Activated CD4-positive, alpha-beta T cell treated with anti-CD3 and anti-CD28 coated beads, Interleukin-2, amount 10 ng/mL, durations not matched to agents 24 days and 14 days (primary cell): ENCODE measurements around the gene PTPRN2. TPM values are rescaled to one million over a fixed set of nuclear protein-coding genes. Genes with fewer than 3 reads are reported as not detected.

Experiments
- DNase-seq: peaks from one replicate; pipeline ENCODE4 v3.0.0; 2022
- H3K27ac Mint-ChIP-seq: one replicate; pipeline ENCODE4 v1.8.0; 2022; ENCODE audit warnings: mild to moderate bottlenecking, mixed read lengths
- H3K27me3 Mint-ChIP-seq: one replicate; pipeline ENCODE4 v1.8.0; 2022; ENCODE audit warnings: mixed read lengths
- H3K36me3 Mint-ChIP-seq: one replicate; pipeline ENCODE4 v1.8.0; 2022; ENCODE audit warnings: low read depth, mild to moderate bottlenecking, mixed read lengths
- H3K4me1 Mint-ChIP-seq: one replicate; pipeline ENCODE4 v1.8.0; 2021; ENCODE audit warnings: mixed read lengths
- H3K4me3 Mint-ChIP-seq: one replicate; pipeline ENCODE4 v1.8.0; 2022; ENCODE audit warnings: mild to moderate bottlenecking, moderate library complexity, mixed read lengths
- H3K9me3 Mint-ChIP-seq: one replicate; pipeline ENCODE4 v1.8.0; 2021; ENCODE audit warnings: mixed read lengths
- intact Hi-C: fragments of 100-400 bp; cut with micrococcal nuclease; formaldehyde crosslinking; loops from one replicate; pipeline ENCODE4 v1.15.1; 2023
- total RNA-seq: library from RNA; stranded (reverse); gene quantifications from 2 replicates; pipeline ENCODE4 v1.2.3, GENCODE V29; 2022

PTPRN2 gene
- total RNA-seq, 1 donor from 2014 or later = 0.33 TPM

DNA sequence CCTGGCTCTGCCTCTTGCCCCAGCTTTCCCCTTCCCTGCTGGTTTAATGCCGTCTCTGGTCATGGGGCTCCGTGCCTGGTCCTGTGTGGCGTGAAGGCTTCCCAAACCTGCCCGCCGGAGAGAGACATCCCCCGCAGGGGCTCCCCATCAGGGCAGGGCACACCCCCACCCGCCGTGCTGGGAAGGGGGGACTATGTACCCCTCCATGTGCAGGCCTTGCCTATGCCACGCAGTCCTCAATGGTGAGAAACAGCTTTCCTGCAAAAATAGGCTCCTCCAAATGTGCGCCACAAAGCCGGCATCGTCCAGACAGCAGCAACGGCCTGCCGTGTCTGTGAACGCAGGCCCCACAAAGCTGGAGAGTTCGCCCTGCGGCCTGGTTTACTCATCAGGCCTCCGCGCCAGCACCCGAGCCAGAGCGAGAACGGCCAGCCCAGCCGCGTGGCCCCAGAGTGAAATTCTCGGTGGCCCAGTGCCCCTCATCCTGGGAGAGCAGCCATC lies 937.4 kb downstream of the PTPRN2 start:
- no peak for DNase-seq
- Mint-ChIP-seq H3K9me3 (no peaks in the 10 kb centered on the region), H3K36me3 (no peaks in the 10 kb centered on the region), H3K4me3 (no peak overlapping the region), H3K27ac (no peak overlapping the region), H3K4me1 (no peaks in the 10 kb centered on the region), H3K27me3 (no peaks in the 10 kb centered on the region)
- intact Hi-C loops = no loop called here

DNA sequence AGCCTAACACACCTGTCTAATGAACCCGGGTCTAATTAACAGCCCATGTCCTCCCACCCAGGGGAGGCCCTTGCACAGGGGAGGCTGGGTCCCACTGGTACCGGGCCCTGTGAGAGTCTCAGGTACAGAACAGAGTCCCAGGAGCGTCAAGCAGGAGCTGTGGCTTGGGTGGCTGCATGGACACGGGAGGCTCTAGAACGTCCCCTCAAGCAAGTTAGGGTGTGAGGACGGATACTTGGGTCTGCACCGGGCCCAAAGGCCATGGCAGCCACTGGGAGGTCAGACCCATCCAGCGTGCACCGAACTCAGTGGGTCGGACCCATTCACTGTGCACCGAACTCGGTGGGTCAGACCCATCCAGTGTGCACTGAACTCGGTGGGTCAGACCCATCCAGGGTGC lies 941.1 kb downstream of the PTPRN2 start:
- intact Hi-C loops = no loop called here
- Mint-ChIP-seq H3K27me3 (no peaks in the 10 kb centered on the region), H3K36me3 (no peaks in the 10 kb centered on the region), H3K9me3 (no peaks in the 10 kb centered on the region), H3K27ac (no peak overlapping the region), H3K4me3 (no peak overlapping the region), H3K4me1 (no peaks in the 10 kb centered on the region)
- no peak for DNase-seq

DNA sequence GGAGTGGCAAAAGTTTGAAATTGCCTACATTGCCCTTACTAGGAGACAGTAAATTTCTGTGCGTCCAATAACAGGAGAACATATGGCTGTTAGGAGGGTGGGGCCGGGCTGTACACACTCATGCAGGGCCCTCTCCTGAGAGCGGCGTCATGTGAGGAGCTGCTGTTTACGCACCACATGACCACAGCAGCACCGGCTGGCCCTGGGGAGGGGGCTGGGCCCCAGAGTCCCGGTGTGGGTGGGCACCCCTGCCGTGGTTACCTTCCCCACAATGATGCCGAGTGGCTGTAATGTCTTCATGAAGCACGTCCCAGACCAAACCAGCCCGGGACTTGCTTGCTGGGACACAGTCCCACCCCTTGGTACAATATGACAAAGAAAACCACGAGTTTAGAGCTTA lies 942.1 kb downstream of the PTPRN2 start:
- intact Hi-C loops = no loop called here
- H3K4me1 Mint-ChIP-seq = no peaks in the 10 kb centered on the region
- H3K27ac Mint-ChIP-seq = no peak overlapping the region
- DNase-seq = no peak
- H3K4me3 Mint-ChIP-seq = no peak overlapping the region
- no peaks in the 10 kb centered on the region for H3K27me3 Mint-ChIP-seq
- H3K9me3 Mint-ChIP-seq = no peaks in the 10 kb centered on the region
- no peaks in the 10 kb centered on the region for H3K36me3 Mint-ChIP-seq

- Mint-ChIP-seq H3K27ac (no peak overlapping the region), H3K9me3 (peaks cover 3% of the 10 kb centered on the region), H3K4me3 (no peak overlapping the region), H3K27me3 (no peaks in the 10 kb centered on the region), H3K4me1 (no peaks in the 10 kb centered on the region), H3K36me3 (no peaks in the 10 kb centered on the region)
- no peak for DNase-seq
- intact Hi-C loops = no loop called here
Observed at GRCh38 chr7:157644946-157645345, 942.7 kb downstream of the PTPRN2 start.

DNA sequence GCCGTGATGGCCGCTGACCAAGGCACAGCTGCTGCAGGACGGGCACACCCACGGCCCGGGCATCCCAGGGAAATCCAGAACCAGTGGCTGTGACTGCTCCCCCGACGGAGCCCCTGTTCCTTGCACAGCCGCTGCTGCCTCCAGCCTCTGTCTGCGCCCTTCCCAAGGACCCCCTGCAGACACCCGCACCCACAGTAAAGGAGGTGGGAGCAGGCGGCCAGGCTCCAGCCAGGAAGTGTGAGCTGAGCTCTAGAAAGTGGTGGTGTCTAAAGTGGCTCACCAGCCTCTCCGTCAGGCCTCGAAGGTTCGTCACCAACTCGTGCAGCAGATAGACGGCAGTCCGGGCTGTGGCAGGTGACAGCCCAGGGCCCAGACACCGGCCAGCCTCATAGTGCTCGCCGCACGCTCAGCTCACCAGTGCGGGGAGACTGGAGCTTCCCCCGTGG lies 944.1 kb downstream of the PTPRN2 start:
- H3K36me3 Mint-ChIP-seq = no peaks in the 10 kb centered on the region

DNA sequence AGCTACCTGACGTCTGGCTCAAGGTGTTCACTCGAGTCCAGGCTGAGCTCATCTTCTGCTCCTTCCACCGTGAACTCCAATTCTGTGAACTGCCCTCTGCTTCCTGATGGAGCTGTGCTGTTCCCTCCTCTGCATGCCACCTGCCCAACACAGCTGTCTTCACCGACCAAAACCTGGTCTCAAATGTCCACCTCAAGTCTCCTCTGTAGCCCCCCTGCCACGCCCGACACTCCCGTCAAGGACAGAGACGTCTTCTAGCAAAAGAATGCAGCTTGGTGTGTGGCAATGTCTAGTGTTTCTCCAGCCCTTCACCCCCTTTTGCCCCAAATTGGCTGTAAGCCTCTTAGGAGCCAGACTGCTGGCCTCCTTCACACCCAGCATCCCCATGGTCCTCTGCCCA lies 945.8 kb downstream of the PTPRN2 start:
- H3K4me1 Mint-ChIP-seq = no peaks in the 10 kb centered on the region
- H3K4me3 Mint-ChIP-seq = no peak overlapping the region
- H3K27me3 Mint-ChIP-seq = peaks cover 1% of the 10 kb centered on the region
- no peaks in the 10 kb centered on the region for H3K36me3 Mint-ChIP-seq
- peaks cover 6% of the 10 kb centered on the region for H3K9me3 Mint-ChIP-seq
- H3K27ac Mint-ChIP-seq = no peak overlapping the region
- no peak for DNase-seq
- intact Hi-C loops = no loop called here

More for the DNA sequence above, 944.1 kb downstream of the PTPRN2 start:
- intact Hi-C loops = no loop called here
- H3K27me3 Mint-ChIP-seq = no peaks in the 10 kb centered on the region
- no peak overlapping the region for H3K27ac Mint-ChIP-seq
- no peak for DNase-seq
- no peak overlapping the region for H3K4me3 Mint-ChIP-seq
- H3K4me1 Mint-ChIP-seq = no peaks in the 10 kb centered on the region
- H3K9me3 Mint-ChIP-seq = peaks cover 6% of the 10 kb centered on the region

GRCh38 chr7:157640144-157640543 lies 947.5 kb downstream of the PTPRN2 start:
- intact Hi-C loops = no loop called here
- Mint-ChIP-seq H3K27ac (no peak overlapping the region), H3K27me3 (peaks cover 13% of the 10 kb centered on the region), H3K4me1 (no peaks in the 10 kb centered on the region), H3K36me3 (no peaks in the 10 kb centered on the region), H3K4me3 (no peak overlapping the region), H3K9me3 (peaks cover 6% of the 10 kb centered on the region)
- DNase-seq = no peak

- Mint-ChIP-seq H3K36me3 (no peaks in the 10 kb centered on the region), H3K4me3 (no peak overlapping the region), H3K4me1 (no peaks in the 10 kb centered on the region), H3K27me3 (peaks cover 18% of the 10 kb centered on the region), H3K27ac (no peak overlapping the region), H3K9me3 (peaks cover 6% of the 10 kb centered on the region)
- DNase-seq = no peak
- intact Hi-C loops = no loop called here
Observed at GRCh38 chr7:157638563-157638962, 949.1 kb downstream of the PTPRN2 start.

DNA sequence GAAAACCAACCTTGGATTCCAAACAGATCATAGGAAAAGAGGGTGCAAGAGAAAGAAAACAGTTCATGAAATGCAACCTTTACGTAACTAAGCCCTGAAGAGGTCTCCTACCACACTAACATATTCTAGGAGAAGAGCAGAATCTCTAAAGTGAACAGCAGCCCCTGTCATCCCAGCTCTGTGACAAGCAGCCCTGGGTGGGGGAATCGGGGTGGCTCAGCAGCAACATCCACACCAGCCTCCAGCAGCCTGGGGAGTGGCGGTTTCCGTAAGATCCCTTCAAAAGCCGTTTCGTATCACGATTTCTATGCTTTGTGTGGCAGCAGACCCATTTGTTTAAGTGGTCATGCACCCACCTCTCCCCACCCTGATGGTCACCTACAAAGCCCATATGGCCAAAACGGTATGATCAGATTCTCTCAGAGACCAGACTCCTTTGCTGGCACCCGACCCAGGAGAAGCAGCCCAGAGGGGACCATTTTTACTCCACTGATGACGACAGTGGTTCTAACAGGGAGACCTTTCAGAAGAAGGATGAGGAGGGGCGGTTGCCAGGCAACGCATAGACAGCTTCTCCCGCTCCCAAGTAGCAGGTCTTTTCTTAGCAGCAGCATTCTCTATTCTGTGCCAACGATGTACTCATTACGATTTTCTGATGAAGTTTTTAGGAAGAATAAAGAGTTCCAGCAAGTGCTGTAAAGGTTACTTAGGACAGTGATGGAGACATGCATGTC lies 950.2 kb downstream of the PTPRN2 start:
- Mint-ChIP-seq H3K9me3 (peaks cover 6% of the 10 kb centered on the region), H3K4me3 (no peak overlapping the region), H3K27ac (no peak overlapping the region), H3K27me3 (peaks cover 22% of the 10 kb centered on the region), H3K4me1 (no peaks in the 10 kb centered on the region), H3K36me3 (no peaks in the 10 kb centered on the region)
- no peak for DNase-seq
- intact Hi-C loops = no loop called here

DNA sequence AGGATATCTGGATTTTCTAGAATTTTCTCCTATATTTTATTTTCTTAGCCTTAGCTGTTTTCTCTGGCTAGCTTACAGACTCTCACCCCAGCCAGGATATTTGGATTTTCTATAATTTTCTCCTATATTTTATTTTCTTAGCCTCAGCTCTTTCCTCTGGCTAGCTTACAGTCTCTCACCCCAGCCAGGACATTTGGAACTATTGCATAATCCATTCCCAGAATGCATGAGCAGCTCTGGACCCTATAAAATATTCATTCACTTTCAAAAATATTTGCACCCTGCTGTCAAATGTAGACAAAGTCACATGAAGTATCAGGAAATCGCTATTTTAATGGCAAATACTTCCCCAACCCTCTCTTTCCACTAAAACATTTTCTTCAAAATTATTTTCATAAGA lies 952.0 kb downstream of the PTPRN2 start:
- H3K4me3 Mint-ChIP-seq = no peak overlapping the region
- no peaks in the 10 kb centered on the region for H3K36me3 Mint-ChIP-seq
- no peak overlapping the region for H3K27ac Mint-ChIP-seq
- H3K27me3 Mint-ChIP-seq = peaks cover 25% of the 10 kb centered on the region
- no peaks in the 10 kb centered on the region for H3K4me1 Mint-ChIP-seq
- peaks cover 6% of the 10 kb centered on the region for H3K9me3 Mint-ChIP-seq
- DNase-seq = no peak
- intact Hi-C loops = no loop called here

- intact Hi-C loops = no loop called here
- H3K4me3 Mint-ChIP-seq = no peak overlapping the region
- H3K27me3 Mint-ChIP-seq = peaks cover 28% of the 10 kb centered on the region
- H3K4me1 Mint-ChIP-seq = no peaks in the 10 kb centered on the region
- no peak for DNase-seq
- peaks cover 5% of the 10 kb centered on the region for H3K9me3 Mint-ChIP-seq
- no peaks in the 10 kb centered on the region for H3K36me3 Mint-ChIP-seq
- no peak overlapping the region for H3K27ac Mint-ChIP-seq
Observed at GRCh38 chr7:157635148-157635500, 952.5 kb downstream of the PTPRN2 start.

DNA sequence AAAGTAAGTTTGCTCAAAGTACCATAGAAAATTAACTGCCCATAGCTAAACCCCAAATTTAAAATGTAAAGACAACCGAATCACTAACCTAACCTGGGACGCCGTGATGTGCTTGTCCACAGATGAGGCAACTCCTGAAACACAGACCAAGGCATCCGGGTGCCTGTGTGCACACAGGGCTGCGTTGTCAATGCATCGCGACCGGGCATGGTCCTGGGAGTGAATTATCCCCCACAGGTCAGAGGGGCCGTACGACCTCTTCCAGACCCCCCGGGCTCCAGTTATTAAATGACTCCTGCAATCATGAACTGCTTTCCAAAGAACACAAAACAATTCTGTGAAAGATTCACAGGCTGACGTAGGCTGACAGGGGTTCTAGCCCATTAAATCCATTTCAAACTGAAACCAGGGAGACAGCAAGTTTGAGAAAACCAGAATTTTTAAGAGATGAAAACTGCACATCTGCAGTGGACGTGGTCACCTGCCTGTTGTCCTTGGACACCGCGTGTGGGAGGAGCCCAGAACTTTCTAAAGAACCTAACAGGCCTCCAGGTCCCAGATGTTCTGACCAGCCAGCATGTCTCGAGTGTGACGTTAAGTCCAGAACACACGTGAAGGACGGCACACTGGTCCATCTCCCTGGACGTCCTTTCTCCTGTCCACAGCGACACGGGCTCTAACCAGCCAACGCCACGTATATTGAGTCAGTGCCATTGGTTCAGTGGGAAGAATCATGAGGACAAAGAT lies 953.0 kb downstream of the PTPRN2 start:
- Mint-ChIP-seq H3K27me3 (peaks cover 29% of the 10 kb centered on the region), H3K4me1 (no peaks in the 10 kb centered on the region), H3K9me3 (no peaks in the 10 kb centered on the region), H3K36me3 (no peaks in the 10 kb centered on the region), H3K27ac (no peak overlapping the region), H3K4me3 (no peak overlapping the region)
- intact Hi-C loops = no loop called here
- DNase-seq = no peak

DNA sequence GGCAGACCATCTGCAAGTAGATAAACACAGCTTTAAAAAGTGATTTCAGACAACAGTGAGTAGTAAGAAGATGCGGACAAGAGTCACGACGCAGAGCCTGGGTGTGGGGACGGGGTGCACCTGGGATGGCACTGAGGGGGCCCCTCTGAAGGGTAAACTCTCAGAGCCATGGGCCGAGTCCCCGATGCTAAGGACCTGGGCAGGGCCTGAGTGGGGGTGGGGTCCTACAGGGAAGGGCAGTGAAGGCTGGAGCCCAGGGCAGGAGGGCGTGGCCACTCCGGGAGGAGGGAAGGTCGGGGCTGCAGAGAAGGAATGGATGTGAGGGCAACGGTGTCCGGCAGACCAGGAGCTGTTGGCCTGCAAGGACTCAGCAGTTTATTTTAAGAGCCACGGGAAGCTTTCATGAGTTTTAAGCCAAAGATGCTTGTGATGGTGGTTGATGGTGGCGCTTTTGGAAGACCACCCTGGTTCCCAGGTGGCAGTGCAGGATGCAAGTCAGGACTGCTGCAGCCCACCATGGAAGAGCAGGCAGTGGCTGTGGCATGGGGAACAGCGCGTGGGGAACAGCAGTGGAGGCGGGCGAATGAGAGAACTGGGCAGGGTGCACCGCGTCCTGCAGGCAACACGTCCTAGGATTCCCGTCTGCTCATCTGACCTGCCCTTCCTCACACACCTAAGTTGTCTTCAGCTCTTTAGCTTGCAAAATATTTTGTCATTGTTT lies 954.0 kb downstream of the PTPRN2 start:
- intact Hi-C loops = no loop called here
- H3K36me3 Mint-ChIP-seq = no peaks in the 10 kb centered on the region
- no peak for DNase-seq
- no peak overlapping the region for H3K27ac Mint-ChIP-seq
- H3K4me3 Mint-ChIP-seq = no peak overlapping the region
- peaks cover 31% of the 10 kb centered on the region for H3K27me3 Mint-ChIP-seq
- no peaks in the 10 kb centered on the region for H3K9me3 Mint-ChIP-seq
- peaks cover under 1% of the 10 kb centered on the region for H3K4me1 Mint-ChIP-seq

GRCh38 chr7:157630301-157630853 lies 957.2 kb downstream of the PTPRN2 start:
- Mint-ChIP-seq H3K27ac (no peak overlapping the region), H3K27me3 (peaks cover 31% of the 10 kb centered on the region), H3K36me3 (no peaks in the 10 kb centered on the region), H3K4me3 (no peak overlapping the region), H3K9me3 (no peaks in the 10 kb centered on the region), H3K4me1 (peaks cover 18% of the 10 kb centered on the region)
- intact Hi-C loops = no loop called here
- DNase-seq = no peak
